A549 (cell line): ENCODE results near the gene GAA. TPM values are rescaled to one million over a fixed set of nuclear protein-coding genes. Genes with fewer than 3 reads are reported as not detected.

Experiments used
- ATAC-seq, 2 experiments: fragments of 200-7000 bp in 1 of 2; fragments of >200 bp in 1 of 2; cut with Nextera tagmentation in 1 of 2; cut with Tn5 transposase in 1 of 2; 3 replicates each; pipeline versions ENCODE4 v1.8.0 to v1.9.1; 2018 to 2020; ENCODE audit warnings: mild to moderate bottlenecking in 1 of 2, moderate library complexity in 1 of 2
- CTCF ChIA-PET: fragments of 300-600 bp; sonication (Branson Sonifier 250); formaldehyde crosslinking; extraction: SDS; loops from one replicate; lab custom pipeline; 2021; ENCODE audit warnings: antibody characterized with exemption, inconsistent platforms; lab: Yijun Ruan, JAX
- POLR2A ChIA-PET: fragments of 350-600 bp; formaldehyde crosslinking; extraction: SDS; loops from one replicate; lab custom pipeline; 2021; ENCODE audit warnings: antibody characterized with exemption, inconsistent platforms; lab: Yijun Ruan, JAX
- DNase-seq, 2 experiments: peaks; one replicate each; pipeline versions ENCODE4 v3.0.0 to v3.0.0-alpha.2; 2011 to 2016; ENCODE audit warnings: low read depth in 1 of 2, low spot score in 1 of 2
- FAIRE-seq: peaks from 2 replicates; lab custom pipeline; 2011; peaks lifted over from hg19 to GRCh38; lab: Jason Lieb, UNC
- H3K27ac ChIP-seq, 2 experiments: fragments of >200 bp; sonication (Bioruptor Twin); formaldehyde crosslinking; 3 replicates each; pipeline ENCODE4 v1.5.1; 2016 to 2017
- H3K4me1 ChIP-seq: fragments of >200 bp; sonication (Bioruptor Twin); formaldehyde crosslinking; 3 replicates; pipeline ENCODE4 v1.6.1; 2016
- H3K4me2 ChIP-seq: fragments of >200 bp; sonication (Bioruptor Twin); formaldehyde crosslinking; 3 replicates; pipeline ENCODE4 v1.6.1; 2016
- H3K4me3 ChIP-seq: fragments of >200 bp; sonication (Bioruptor Twin); formaldehyde crosslinking; 3 replicates; pipeline ENCODE4 v1.5.1; 2016
- H3K9me3 ChIP-seq: fragments of >200 bp; sonication (Bioruptor Twin); formaldehyde crosslinking; 3 replicates; pipeline ENCODE4 v1.6.1; 2016
- CBX2 ChIP-seq: fragments of 200-600 bp; sonication (generic); IDR thresholded peaks from 2 replicates; pipeline ENCODE4 v1.6.1; 2016; ENCODE audit warnings: low read depth, mild to moderate bottlenecking, borderline replicate concordance
- CBX8 ChIP-seq: fragments of 200-600 bp; sonication (generic); IDR thresholded peaks from 2 replicates; pipeline ENCODE4 v1.6.1; 2016
- CEBPB ChIP-seq, 2 experiments: fragments of >200 bp in 1 of 2; sonication (Bioruptor Twin) in 1 of 2; formaldehyde crosslinking in 1 of 2; IDR thresholded peaks; 2 replicates each; pipeline ENCODE4 v1.6.1; 2012 to 2016
- CHD2 ChIP-seq: fragments of 150-350 bp; IDR thresholded peaks from 2 replicates; pipeline ENCODE4 v1.6.1; 2014; ENCODE audit warnings: low read length; ENCODE audit not compliant: partially characterized antibody
- EHF ChIP-seq: fragments of 250-450 bp; sonication (Bioruptor Pico); IDR thresholded peaks from 2 replicates; pipeline ENCODE4 v1.5.0; 2020; ENCODE audit warnings: mild to moderate bottlenecking
- HOXA7 ChIP-seq: fragments of 250-450 bp; sonication (Bioruptor Pico); IDR thresholded peaks from 2 replicates; pipeline ENCODE4 v1.5.0; 2020; ENCODE audit warnings: mild to moderate bottlenecking, moderate library complexity
- HOXB13 ChIP-seq: fragments of 250-450 bp; sonication (Bioruptor Pico); IDR thresholded peaks from 2 replicates; pipeline ENCODE4 v1.5.0; 2020; ENCODE audit warnings: low read depth, mild to moderate bottlenecking, moderate library complexity
- KDM1A ChIP-seq: fragments of 200-600 bp; sonication (generic); IDR thresholded peaks from 2 replicates; pipeline ENCODE4 v1.6.1; 2016; ENCODE audit warnings: low read depth, mild to moderate bottlenecking
- KDM5A ChIP-seq: fragments of 200-600 bp; sonication (generic); IDR thresholded peaks from 2 replicates; pipeline ENCODE4 v1.6.1; 2016; ENCODE audit warnings: antibody characterized with exemption, mild to moderate bottlenecking
- MAFK ChIP-seq: fragments of 450-650 bp; IDR thresholded peaks from 2 replicates; pipeline ENCODE4 v1.6.1; 2014; ENCODE audit not compliant: partially characterized antibody
- MAZ ChIP-seq: fragments of 150-350 bp; IDR thresholded peaks from 2 replicates; pipeline ENCODE4 v1.6.1; 2014; ENCODE audit warnings: antibody characterized with exemption, low read depth, low read length, borderline replicate concordance
- NPAS2 ChIP-seq: fragments of 250-450 bp; sonication (Bioruptor Pico); IDR thresholded peaks from 2 replicates; pipeline ENCODE4 v1.8.0; 2022; ENCODE audit warnings: mild to moderate bottlenecking, moderate library complexity, borderline replicate concordance
- TFCP2L1 ChIP-seq: fragments of 250-450 bp; sonication (Bioruptor Pico); IDR thresholded peaks from 2 replicates; pipeline ENCODE4 v1.5.0; 2021; ENCODE audit warnings: mild to moderate bottlenecking
- ZC3H11A ChIP-seq: fragments of 450-650 bp; IDR thresholded peaks from 2 replicates; pipeline ENCODE4 v1.6.1; 2014; ENCODE audit warnings: antibody characterized with exemption, mild to moderate bottlenecking
- WGBS: methylation state at CpG from one replicate; pipeline ENCODE4 v1.1.6; 2017; ENCODE audit errors: missing lambda C conversion rate; 5-methylcytosine and 5-hydroxymethylcytosine counted together
- polyA plus RNA-seq, 4 experiments: library from polyadenylated mRNA; depleted of rRNA in 3 of 4; stranded (reverse); fragments of >200 nt; fragmentation: RNase III in 1 of 4; extraction: RNeasy Plus Mini Kit Qiagen cat#74134 plus additional on column Dnase treatment in 1 of 4; gene quantifications; 2 replicates in 3 of 4; 3 replicates in 1 of 4; pipeline ENCODE4 v1.2.3, GENCODE V29; 2011 to 2017
- TF ChIP-seq, protein P1 (sequence below): fragments of 200-600 bp; sonication (generic); IDR thresholded peaks from 2 replicates; pipeline ENCODE4 v1.6.1; 2016; ENCODE audit warnings: antibody characterized with exemption, mild to moderate bottlenecking, moderate library complexity
- TF ChIP-seq, protein P2 (sequence below): fragments of >200 bp; sonication (Bioruptor Twin); formaldehyde crosslinking; IDR thresholded peaks from 3 replicates; pipeline ENCODE4 v1.5.1; 2016
- TF ChIP-seq, protein P3 (sequence below): IDR thresholded peaks from 2 replicates; pipeline ENCODE4 v1.6.1; 2012
- TF ChIP-seq, protein P4 (sequence below): fragments of >200 bp; sonication (Bioruptor Twin); formaldehyde crosslinking; IDR thresholded peaks from 3 replicates; pipeline ENCODE4 v1.6.1; 2016

GAA gene
- polyA plus RNA-seq, 2 of the 4 experiments (the other 2 are of a cell fraction): 5.7 to 47.4 TPM

DNA sequence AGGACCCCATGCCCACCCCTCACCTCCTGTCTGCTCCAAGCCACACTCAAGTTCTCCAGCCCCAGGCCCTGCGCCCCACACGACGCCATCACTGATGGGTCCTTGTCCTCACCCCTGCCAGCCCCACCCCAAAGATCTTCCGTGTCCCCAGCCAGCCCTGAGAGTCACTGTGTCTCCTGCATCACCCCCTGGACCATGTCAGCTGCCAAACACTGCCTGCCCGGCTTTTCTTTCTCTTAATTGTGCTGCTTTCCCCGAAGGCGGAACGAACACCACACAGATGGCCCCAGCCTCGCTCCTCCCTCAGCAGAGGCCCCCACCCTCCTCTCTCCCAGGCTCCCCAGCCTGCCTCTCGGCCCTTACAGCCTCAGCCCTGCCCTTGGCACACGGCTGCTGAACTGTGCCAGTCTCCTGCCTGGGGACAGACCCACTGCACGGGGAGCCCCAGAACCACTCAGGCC is 4.8 kb upstream of the GAA start:
- no peak for DNase-seq
- Histone ChIP-seq H3K4me1 (peaks cover 5% of the 10 kb centered on the region; the same call in 2 of the 3 replicates), H3K27ac (no peak overlapping the region; a peak in 1 of 6 replicates), H3K4me3 (no peak overlapping the region), H3K9me3 (no peaks in the 10 kb centered on the region), H3K4me2 (no peak overlapping the region)
- no peak for FAIRE-seq
- ATAC-seq: no peak
- ChIA-PET POLR2A (no interaction called here), CTCF (interaction anchor here (8.0 kb wide), 1 partner anchor 13 kb away, joined by 63 read pairs; no protein-coding TSS in a partner anchor)
- WGBS: 74% methylated on average over 12 of the region's 12 CpGs
- no peak for TF ChIP-seq CBX8
- TF ChIP-seq TFCP2L1 (CRISPR knock-in tag): no peak
- TF ChIP-seq, protein P1, sequence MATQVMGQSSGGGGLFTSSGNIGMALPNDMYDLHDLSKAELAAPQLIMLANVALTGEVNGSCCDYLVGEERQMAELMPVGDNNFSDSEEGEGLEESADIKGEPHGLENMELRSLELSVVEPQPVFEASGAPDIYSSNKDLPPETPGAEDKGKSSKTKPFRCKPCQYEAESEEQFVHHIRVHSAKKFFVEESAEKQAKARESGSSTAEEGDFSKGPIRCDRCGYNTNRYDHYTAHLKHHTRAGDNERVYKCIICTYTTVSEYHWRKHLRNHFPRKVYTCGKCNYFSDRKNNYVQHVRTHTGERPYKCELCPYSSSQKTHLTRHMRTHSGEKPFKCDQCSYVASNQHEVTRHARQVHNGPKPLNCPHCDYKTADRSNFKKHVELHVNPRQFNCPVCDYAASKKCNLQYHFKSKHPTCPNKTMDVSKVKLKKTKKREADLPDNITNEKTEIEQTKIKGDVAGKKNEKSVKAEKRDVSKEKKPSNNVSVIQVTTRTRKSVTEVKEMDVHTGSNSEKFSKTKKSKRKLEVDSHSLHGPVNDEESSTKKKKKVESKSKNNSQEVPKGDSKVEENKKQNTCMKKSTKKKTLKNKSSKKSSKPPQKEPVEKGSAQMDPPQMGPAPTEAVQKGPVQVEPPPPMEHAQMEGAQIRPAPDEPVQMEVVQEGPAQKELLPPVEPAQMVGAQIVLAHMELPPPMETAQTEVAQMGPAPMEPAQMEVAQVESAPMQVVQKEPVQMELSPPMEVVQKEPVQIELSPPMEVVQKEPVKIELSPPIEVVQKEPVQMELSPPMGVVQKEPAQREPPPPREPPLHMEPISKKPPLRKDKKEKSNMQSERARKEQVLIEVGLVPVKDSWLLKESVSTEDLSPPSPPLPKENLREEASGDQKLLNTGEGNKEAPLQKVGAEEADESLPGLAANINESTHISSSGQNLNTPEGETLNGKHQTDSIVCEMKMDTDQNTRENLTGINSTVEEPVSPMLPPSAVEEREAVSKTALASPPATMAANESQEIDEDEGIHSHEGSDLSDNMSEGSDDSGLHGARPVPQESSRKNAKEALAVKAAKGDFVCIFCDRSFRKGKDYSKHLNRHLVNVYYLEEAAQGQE: no peak

DNA sequence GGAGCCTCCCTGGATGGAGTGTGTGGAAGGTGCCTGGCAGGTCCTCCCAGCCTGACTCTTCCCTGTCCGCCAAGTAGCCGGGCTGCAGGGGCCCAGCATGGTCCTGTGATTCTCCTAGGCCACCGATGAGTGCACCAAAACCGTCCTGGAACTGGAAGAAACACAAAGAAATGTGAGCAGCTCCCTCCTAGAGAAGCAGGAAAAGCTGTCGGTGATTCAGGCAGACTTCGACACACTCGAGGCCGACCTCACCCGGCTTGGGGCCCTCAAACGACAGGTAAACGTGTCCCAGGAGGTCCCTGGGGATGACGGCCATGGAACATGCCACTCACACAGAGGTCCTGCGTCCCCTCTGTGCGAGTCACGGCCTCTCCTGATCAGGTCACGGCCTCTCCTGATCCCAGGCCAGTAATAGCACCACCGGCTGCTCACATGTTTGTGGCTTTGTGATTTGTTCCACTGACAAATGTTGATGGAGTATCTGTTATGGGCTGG is 4.2 kb upstream of the GAA start:
- 81% methylated on average over 17 of the region's 17 CpGs for WGBS
- DNase-seq (no peak), ATAC-seq (no peak), FAIRE-seq (no peak)
- Histone ChIP-seq H3K9me3 (no peaks in the 10 kb centered on the region), H3K27ac (no peak overlapping the region; a peak in 1 of 6 replicates), H3K4me2 (no peak overlapping the region), H3K4me1 (peaks cover 6% of the 10 kb centered on the region), H3K4me3 (no peak overlapping the region)
- POLR2A ChIA-PET: no interaction called here
- TF ChIP-seq CHD2: no peak
- TF ChIP-seq MAFK: no peak
- TF ChIP-seq CEBPB (IDR thresholded peaks at IDR 0.05): no peak
- TF ChIP-seq MAZ: no peak
- CTCF ChIA-PET: interaction anchor here (8.0 kb wide), 1 partner anchor 14 kb away, joined by 63 read pairs; no protein-coding TSS in a partner anchor

DNA sequence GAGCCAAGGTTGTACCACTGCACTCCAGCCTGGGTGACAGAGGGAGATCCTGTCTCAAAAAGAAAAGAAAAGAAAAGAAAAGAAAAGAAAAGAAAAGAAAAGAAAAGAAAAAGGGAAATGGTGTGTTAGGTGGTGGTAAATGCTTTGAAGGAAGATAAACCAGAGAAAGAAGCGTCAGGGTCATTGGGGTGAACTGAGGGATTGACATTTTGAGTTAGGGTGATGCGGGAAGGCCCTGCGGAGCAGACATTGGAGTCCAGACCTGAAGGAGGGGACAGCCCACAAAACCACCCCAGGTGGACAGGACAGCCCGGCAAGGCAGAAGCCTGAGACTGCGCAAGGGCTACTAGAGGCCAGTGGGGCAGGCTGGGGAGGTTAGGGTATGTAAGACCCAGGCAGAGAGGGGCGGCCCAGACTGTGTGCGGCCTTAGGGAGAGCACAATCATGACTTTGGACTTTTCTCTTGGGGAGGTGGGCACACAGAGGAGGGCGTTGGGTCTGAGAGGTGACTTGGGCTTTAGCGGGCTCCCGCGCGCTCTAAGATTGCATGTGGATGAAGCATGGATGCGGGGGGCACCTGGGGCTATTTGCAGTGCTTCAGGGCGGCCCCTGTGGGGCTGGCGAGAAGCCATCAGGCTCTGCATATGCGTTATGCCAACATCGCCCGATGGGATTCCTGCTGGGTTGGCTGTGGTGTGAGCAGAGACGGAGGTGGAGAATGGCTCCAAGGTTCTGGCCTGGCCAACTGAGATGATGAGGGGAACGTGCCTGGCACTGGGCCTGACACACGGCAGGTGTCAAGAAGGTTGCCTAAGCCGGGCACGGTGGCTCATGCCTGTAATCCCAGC is 3.3 kb upstream of the GAA start:
- Histone ChIP-seq H3K9me3 (no peaks in the 10 kb centered on the region), H3K4me1 (peaks cover 11% of the 10 kb centered on the region), H3K4me2 (no peak overlapping the region), H3K4me3 (no peak overlapping the region), H3K27ac (no peak overlapping the region)
- POLR2A ChIA-PET: interaction anchor here (0.7 kb wide), 1 partner anchor 291 kb away, joined by 5 read pairs; no protein-coding TSS in a partner anchor
- TF ChIP-seq HOXB13 (CRISPR knock-in tag) (no peak), NPAS2 (no peak), EHF (CRISPR knock-in tag) (no peak), ZC3H11A (no peak), MAZ (no peak), KDM5A (no peak), CBX8 (no peak), KDM1A (no peak), CBX2 (no peak), HOXA7 (CRISPR knock-in tag) (no peak), TFCP2L1 (CRISPR knock-in tag) (no peak)
- TF ChIP-seq, protein P2, sequence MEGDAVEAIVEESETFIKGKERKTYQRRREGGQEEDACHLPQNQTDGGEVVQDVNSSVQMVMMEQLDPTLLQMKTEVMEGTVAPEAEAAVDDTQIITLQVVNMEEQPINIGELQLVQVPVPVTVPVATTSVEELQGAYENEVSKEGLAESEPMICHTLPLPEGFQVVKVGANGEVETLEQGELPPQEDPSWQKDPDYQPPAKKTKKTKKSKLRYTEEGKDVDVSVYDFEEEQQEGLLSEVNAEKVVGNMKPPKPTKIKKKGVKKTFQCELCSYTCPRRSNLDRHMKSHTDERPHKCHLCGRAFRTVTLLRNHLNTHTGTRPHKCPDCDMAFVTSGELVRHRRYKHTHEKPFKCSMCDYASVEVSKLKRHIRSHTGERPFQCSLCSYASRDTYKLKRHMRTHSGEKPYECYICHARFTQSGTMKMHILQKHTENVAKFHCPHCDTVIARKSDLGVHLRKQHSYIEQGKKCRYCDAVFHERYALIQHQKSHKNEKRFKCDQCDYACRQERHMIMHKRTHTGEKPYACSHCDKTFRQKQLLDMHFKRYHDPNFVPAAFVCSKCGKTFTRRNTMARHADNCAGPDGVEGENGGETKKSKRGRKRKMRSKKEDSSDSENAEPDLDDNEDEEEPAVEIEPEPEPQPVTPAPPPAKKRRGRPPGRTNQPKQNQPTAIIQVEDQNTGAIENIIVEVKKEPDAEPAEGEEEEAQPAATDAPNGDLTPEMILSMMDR: no peak
- TF ChIP-seq, protein P3, sequence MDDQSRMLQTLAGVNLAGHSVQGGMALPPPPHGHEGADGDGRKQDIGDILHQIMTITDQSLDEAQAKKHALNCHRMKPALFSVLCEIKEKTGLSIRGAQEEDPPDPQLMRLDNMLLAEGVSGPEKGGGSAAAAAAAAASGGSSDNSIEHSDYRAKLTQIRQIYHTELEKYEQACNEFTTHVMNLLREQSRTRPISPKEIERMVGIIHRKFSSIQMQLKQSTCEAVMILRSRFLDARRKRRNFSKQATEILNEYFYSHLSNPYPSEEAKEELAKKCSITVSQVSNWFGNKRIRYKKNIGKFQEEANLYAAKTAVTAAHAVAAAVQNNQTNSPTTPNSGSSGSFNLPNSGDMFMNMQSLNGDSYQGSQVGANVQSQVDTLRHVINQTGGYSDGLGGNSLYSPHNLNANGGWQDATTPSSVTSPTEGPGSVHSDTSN: no peak
- TF ChIP-seq, protein P1: no peak
- TF ChIP-seq, protein P4, sequence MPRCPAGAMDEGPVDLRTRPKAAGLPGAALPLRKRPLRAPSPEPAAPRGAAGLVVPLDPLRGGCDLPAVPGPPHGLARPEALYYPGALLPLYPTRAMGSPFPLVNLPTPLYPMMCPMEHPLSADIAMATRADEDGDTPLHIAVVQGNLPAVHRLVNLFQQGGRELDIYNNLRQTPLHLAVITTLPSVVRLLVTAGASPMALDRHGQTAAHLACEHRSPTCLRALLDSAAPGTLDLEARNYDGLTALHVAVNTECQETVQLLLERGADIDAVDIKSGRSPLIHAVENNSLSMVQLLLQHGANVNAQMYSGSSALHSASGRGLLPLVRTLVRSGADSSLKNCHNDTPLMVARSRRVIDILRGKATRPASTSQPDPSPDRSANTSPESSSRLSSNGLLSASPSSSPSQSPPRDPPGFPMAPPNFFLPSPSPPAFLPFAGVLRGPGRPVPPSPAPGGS: no peak
- DNase-seq: no peak
- CTCF ChIA-PET: interaction anchor here (0.7 to 8.0 kb wide), 3 partner anchors 12 to 16 kb away, joined by 3 to 176 read pairs (median 63); no protein-coding TSS in a partner anchor
- no peak for FAIRE-seq
- 84% methylated on average over 23 of the region's 23 CpGs for WGBS
- no peak for ATAC-seq
